Measurements from ENCODE around the gene PDZD4. TPM values are rescaled to one million over a fixed set of nuclear protein-coding genes. Genes with fewer than 3 reads are reported as not detected.
"Not testable (repeated sequence)": the region's sequence is repeated elsewhere in the genome, so short reads cannot be mapped to it uniquely, and the experiment has no call there.

PDZD4 gene
- total RNA-seq, 1 donor: 0.09 TPM

DNA sequence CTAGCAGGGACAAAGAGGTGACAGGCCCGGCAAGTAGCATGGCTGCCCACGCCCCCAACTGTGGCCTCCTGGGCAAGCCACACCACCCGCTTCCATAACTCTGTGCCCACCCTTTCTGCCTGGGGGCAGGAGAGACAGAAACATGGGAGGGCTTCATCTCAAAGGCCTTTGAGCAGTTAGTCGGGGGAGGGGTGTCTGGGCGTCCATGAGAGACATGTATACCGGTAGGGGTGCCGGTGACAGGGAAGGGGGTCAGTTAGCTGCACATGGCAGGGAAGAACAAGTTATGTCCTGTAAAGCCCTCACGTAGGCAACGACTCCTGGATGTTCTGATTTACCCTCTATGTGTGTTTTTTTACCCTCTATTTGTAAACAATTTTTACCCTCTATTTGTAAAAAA, 9.3 kb downstream of the PDZD4 start:
- DNase-seq (ENCODE audit: low read depth): no peak
- no peak overlapping the region for H3K4me3 ChIP-seq (ENCODE audit: low read depth, low read length)
- TF ChIP-seq, protein P1, sequence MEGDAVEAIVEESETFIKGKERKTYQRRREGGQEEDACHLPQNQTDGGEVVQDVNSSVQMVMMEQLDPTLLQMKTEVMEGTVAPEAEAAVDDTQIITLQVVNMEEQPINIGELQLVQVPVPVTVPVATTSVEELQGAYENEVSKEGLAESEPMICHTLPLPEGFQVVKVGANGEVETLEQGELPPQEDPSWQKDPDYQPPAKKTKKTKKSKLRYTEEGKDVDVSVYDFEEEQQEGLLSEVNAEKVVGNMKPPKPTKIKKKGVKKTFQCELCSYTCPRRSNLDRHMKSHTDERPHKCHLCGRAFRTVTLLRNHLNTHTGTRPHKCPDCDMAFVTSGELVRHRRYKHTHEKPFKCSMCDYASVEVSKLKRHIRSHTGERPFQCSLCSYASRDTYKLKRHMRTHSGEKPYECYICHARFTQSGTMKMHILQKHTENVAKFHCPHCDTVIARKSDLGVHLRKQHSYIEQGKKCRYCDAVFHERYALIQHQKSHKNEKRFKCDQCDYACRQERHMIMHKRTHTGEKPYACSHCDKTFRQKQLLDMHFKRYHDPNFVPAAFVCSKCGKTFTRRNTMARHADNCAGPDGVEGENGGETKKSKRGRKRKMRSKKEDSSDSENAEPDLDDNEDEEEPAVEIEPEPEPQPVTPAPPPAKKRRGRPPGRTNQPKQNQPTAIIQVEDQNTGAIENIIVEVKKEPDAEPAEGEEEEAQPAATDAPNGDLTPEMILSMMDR (IDR thresholded peaks at IDR 0.05; ENCODE audit: insufficient read depth, low read length): no peak

DNA sequence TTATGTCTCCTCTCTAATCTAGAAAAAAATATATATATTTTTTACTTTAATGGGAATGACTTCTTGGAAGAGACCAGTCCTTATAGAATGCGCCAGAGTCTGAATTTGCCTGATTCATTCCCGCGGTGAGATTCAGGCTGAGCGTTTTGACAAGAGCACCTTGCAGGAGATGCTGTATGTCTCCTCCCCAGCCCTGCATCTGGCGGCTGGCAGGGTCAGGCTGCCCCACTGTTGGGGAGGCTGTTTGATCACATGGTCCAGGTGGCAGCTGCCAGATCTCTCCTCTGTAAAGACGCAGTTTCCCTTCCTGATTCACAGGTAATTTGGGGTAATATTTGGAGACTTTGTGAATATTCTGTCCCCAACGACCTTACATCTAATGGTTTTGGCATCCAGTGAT, 9.7 kb downstream of the PDZD4 start:
- DNase-seq (ENCODE audit: low read depth): no peak
- TF ChIP-seq, protein P1 (IDR thresholded peaks at IDR 0.05; ENCODE audit: insufficient read depth, low read length): no peak
- no peak overlapping the region for H3K4me3 ChIP-seq (ENCODE audit: low read depth, low read length)

DNA sequence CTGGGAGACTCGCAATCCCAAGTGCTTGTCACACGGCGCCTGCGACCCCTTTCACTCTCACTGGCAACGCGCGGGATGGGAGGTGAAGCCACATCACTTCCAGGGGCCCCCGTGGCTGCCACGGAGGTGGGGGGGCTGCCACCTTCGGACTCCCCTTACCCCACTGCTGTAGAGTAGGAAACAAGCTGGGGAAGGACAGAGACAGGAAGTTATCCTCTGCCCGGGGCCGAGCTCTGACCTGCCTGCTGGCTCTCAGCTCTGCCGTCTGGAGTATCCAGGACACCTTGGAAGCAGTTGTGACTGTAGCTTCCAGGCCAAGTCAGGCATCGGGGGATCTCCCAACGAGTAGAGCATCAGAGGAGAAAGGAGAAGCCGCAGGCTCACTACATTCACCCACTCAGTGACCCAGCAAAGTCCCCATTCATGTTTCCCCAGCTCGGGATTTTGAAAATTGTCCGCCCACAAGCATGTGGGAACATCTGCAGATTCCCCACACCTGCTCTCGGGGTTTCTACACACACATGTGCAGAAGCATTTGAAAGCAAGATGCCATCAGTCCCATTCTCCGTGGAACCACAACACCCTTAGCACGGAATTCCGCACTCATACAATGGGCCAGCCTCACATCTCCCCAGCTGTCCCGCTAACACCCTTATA, 10.8 kb downstream of the PDZD4 start:
- TF ChIP-seq, protein P1 (IDR thresholded peaks at IDR 0.05; ENCODE audit: insufficient read depth, low read length): no peak
- no peak for DNase-seq (ENCODE audit: low read depth)
- H3K4me3 ChIP-seq (ENCODE audit: low read depth, low read length): peak overlapping the region; percentile 28

DNA sequence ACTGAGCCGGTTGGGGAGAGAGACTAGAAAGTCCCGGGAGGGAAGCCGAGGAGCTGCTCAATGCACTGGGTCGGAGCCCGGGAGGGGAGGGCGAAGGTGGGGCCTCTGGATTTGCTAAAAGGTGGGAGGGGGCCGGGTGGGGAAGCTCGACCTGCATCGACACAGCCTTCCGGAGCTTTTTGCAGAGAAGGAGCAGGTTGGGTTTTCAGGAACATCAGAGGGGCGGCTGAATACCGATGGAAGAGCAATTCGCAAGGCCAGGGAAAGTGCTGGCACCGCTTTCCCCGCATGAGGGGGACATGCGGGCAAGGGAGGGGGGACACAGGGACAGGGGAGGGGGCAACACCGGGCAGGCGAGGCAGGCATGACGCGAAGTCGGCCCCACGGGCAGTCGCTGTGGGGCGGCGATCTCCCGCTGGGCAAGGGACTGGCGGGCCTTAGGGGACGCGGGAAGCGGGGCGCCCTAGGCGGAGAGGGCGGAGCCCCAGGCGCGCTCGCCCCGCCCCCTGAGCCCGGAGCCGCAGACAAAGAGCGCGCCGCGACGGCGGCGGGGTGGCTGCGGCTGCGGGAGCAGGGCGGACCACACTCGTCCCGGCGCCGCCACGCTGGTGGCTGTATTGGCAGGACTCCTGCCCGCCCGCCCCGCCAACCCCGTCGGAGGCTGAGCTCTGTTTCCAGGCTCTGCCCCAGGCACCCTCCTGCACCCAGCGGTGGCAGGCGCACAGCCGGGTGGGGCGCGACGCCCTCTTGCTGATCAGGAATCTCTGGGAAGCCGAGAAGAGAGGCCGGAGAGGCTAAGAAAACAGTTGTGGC, 11.6 kb downstream of the PDZD4 start:
- H3K4me3 ChIP-seq (ENCODE audit: low read depth, low read length): peak overlapping the region; percentile 28
- TF ChIP-seq, protein P1 (IDR thresholded peaks at IDR 0.05; ENCODE audit: insufficient read depth, low read length): no peak
- DNase-seq (ENCODE audit: low read depth): no peak

DNA sequence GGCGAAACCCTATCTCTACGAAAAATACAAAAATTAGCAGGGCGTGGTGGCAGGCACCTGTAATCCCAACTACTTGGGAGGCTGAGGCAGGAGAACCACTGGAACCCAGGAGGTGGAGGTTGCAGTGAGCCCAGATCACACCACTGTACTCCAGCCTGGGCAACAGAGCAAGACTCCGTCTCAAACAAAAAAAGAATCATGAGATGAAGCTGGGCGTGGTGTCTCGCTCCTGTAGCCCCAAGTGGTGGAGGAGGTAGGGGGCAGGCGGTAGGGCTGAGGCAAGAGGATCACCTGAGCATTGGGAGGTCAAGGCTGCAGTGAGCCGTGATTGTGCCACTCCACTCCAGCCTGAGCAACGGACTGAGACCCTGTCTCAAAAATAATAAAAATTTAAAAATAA, 12.3 kb downstream of the PDZD4 start:
- DNase-seq (ENCODE audit: low read depth); H3K4me3 ChIP-seq (ENCODE audit: low read depth, low read length): not testable (repeated sequence)

DNA sequence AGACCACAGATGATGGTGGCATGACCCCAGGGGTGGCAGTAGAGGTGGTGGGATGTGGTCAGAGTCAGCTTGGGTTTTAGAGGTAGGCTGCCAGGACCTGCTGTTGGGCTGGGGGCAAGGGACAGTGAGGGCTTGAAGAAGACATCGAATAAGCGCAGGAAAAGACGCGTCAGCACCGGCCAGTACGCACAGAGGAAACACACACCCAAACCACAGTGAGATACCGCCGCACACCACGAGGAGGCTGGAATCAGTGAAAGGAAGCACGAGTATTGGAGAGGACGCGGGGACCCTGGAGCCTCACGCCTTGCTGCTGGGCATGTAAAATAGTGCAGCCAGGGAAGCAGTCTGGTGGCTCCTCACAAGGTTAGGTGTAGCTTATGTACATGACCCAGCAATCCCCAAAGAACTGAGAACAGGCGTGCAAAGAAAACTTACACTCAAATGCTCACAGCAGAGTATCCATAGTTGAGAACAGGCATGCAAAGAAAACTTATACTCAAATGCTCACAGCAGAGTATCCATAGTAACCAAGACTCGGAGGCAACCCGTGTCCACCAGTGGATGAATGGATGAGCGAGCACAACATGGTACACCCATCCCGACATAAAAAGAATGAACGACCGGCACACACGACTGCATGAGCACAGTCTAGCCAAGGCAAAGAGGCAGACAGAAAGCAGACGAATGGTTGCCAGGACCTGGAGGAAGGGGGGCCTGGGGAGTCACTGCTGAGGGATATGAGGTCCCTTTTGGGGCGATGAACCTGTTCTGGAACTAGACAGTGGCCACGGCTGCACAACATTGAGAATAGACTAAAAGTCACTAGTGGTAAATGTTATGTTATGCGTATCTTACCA, 13.3 kb downstream of the PDZD4 start:
- no peak for DNase-seq (ENCODE audit: low read depth)
- no peak overlapping the region for H3K4me3 ChIP-seq (ENCODE audit: low read depth, low read length)
- TF ChIP-seq, protein P1 (IDR thresholded peaks at IDR 0.05; ENCODE audit: insufficient read depth, low read length): no peak

Measured in fibroblast of the aortic adventitia (primary cell).